K562 (cell line): ENCODE results near the gene APP. TPM values are rescaled to one million over a fixed set of nuclear protein-coding genes. Genes with fewer than 3 reads are reported as not detected.

Source experiments
- ATAC-seq: fragments of 200-7000 bp; cut with Tn5 transposase; 3 replicates; pipeline ENCODE4 v1.9.1; 2020; ENCODE audit warnings: moderate library complexity
- BruUV-seq: library from RNA; stranded (reverse); fragments of 400-500 nt; replicated peaks from 2 replicates; lab custom pipeline; 2021; lab: Mats Ljungman, UMichigan
- CTCF ChIA-PET: fragments of 300-600 bp; formaldehyde crosslinking; extraction: SDS; loops from one replicate; lab custom pipeline; 2021; ENCODE audit warnings: low intra/inter-chr PET ratio; lab: Yijun Ruan, JAX
- POLR2A ChIA-PET: fragments of 300-600, 350-650 bp; sonication (Branson Sonifier 250); formaldehyde crosslinking; extraction: SDS; loops from one replicate; lab custom pipeline; 2021; ENCODE audit warnings: antibody characterized with exemption, inconsistent platforms; lab: Yijun Ruan, JAX
- DNase-seq, 4 experiments: peaks; one replicate each; pipeline versions ENCODE4 v3.0.0 to v3.0.0-alpha.2; 2011 to 2018; ENCODE audit warnings: low spot score in 3 of 4, mixed read lengths in 3 of 4; ENCODE audit errors: extremely low read depth in 1 of 4
- FAIRE-seq: peaks from 2 replicates; lab custom pipeline; 2011; peaks lifted over from hg19 to GRCh38; lab: Jason Lieb, UNC
- H2AFZ ChIP-seq: 2 replicates; pipeline ENCODE4 v1.6.0; 2011; ENCODE audit warnings: low read depth, low read length, control low read depth, inconsistent platforms
- H3K27ac ChIP-seq: fragments of 200-600 bp; 3 replicates; pipeline ENCODE4 v1.8.0; 2011; ENCODE audit warnings: low read depth, mild to moderate bottlenecking, control low read depth, inconsistent platforms, low read length, moderate library complexity, mixed read lengths; ENCODE audit errors: extremely low read depth
- H3K27me3 ChIP-seq, 2 experiments: fragments of 300-600 bp in 1 of 2; 2 replicates in 1 of 2; 3 replicates in 1 of 2; pipeline versions ENCODE4 v1.6.0 to v1.8.0; 2011; ENCODE audit warnings: inconsistent platforms in 2 of 2, low read length in 2 of 2, mild to moderate bottlenecking in 1 of 2, mixed read lengths in 1 of 2, moderate library complexity in 1 of 2; ENCODE audit not compliant: control insufficient read depth in 2 of 2, insufficient read depth in 2 of 2
- H3K36me3 ChIP-seq: fragments of 300-600 bp; 3 replicates; pipeline ENCODE4 v1.8.0; 2011; ENCODE audit warnings: mild to moderate bottlenecking, low read length, inconsistent platforms; ENCODE audit not compliant: control insufficient read depth, insufficient read depth
- H3K4me1 ChIP-seq, 2 experiments: fragments of 200-600 bp in 1 of 2; replicated peaks in 1 of 2; 2 replicates in 1 of 2; 3 replicates in 1 of 2; pipeline versions ENCODE4 v1.5.1 to v1.8.0; 2011; ENCODE audit warnings: inconsistent platforms in 2 of 2, low read length in 2 of 2, mild to moderate bottlenecking in 1 of 2, mixed read lengths in 1 of 2, moderate library complexity in 1 of 2; ENCODE audit not compliant: control insufficient read depth in 2 of 2, insufficient read depth in 2 of 2
- H3K4me2 ChIP-seq: 2 replicates; pipeline ENCODE4 v1.6.1; 2011; ENCODE audit warnings: low read length, control low read depth, inconsistent platforms, mixed read lengths; ENCODE audit not compliant: insufficient read depth
- H3K4me3 ChIP-seq: fragments of 200-600 bp; sonication (generic), shearing (Covaris generic); 2 replicates; pipeline ENCODE4 v1.5.1; 2016; ENCODE audit warnings: control low read depth, inconsistent platforms
- H3K79me2 ChIP-seq: fragments of 200-600 bp; 3 replicates; pipeline ENCODE4 v1.8.0; 2011; ENCODE audit warnings: low read length, inconsistent platforms; ENCODE audit not compliant: control insufficient read depth, insufficient read depth
- H3K9ac ChIP-seq, 2 experiments: 2 replicates each; pipeline versions ENCODE4 v1.6.0 to v1.6.1; 2011; ENCODE audit warnings: low read depth in 2 of 2, low read length in 2 of 2, control low read depth in 1 of 2, inconsistent platforms in 1 of 2, mild to moderate bottlenecking in 1 of 2, mixed read lengths in 1 of 2; ENCODE audit not compliant: insufficient read depth in 1 of 2
- H3K9me1 ChIP-seq: one replicate; pipeline ENCODE4 v1.6.0; 2011; ENCODE audit warnings: inconsistent platforms, mild to moderate bottlenecking, low read length, moderate library complexity; ENCODE audit not compliant: control insufficient read depth, insufficient read depth
- H3K9me3 ChIP-seq: replicated peaks from 2 replicates; pipeline ENCODE4 v1.5.1; 2011; ENCODE audit warnings: low read depth, low read length, inconsistent platforms; ENCODE audit not compliant: control insufficient read depth, insufficient read depth
- H4K20me1 ChIP-seq: replicated peaks from 2 replicates; pipeline ENCODE4 v1.6.1; 2011; ENCODE audit warnings: low read length, inconsistent platforms, mixed read lengths; ENCODE audit not compliant: control insufficient read depth, insufficient read depth
- DACH1 ChIP-seq: fragments of 450-650 bp; IDR thresholded peaks from 2 replicates; pipeline ENCODE4 v1.6.1; 2018; ENCODE audit not compliant: partially characterized antibody
- MLLT1 ChIP-seq, 2 experiments: fragments of 450-650 bp; IDR thresholded peaks; 2 replicates each; pipeline ENCODE4 v1.6.1; 2016
- NFIC ChIP-seq: fragments of 450-650 bp; IDR thresholded peaks from 2 replicates; pipeline ENCODE4 v1.6.1; 2017; ENCODE audit warnings: mild to moderate bottlenecking, inconsistent platforms
- USF2 ChIP-seq: sonication (generic); formaldehyde crosslinking; IDR thresholded peaks from 2 replicates; pipeline ENCODE4 v1.5.0; 2020; ENCODE audit warnings: missing genetic modification reagents
- WGBS: fragments of 100-300 bp; shearing (Covaris generic); methylation state at CpG from one replicate; pipeline ENCODE4 v1.1.6; 2016; ENCODE audit warnings: low coverage, mixed read lengths; ENCODE audit not compliant: insufficient coverage; ENCODE audit errors: missing lambda C conversion rate; 5-methylcytosine and 5-hydroxymethylcytosine counted together
- in situ Hi-C: fragments of 300-500 bp; cut with MboI; formaldehyde crosslinking; loops from 4 replicates; pipeline ENCODE4 v1.15.0; 2018; ENCODE audit warnings: inconsistent platforms, mixed read lengths
- intact Hi-C: fragments of 100-400 bp; cut with micrococcal nuclease; formaldehyde crosslinking; loops from 2 replicates; pipeline ENCODE4 v1.14.2; 2022
- polyA plus RNA-seq, 8 experiments: library from polyadenylated mRNA; depleted of rRNA in 4 of 8; stranded (reverse) in 5 of 8; unstranded in 3 of 8; fragments of >200 nt; fragmentation: Nextera tagmentation in 2 of 8; fragmentation: Illumina TruSeq in 1 of 8; extraction: Ambion mirVana in 2 of 8; extraction: Trizol in 1 of 8; gene quantifications; 2 replicates each; pipeline versions ENCODE4 v1.2.1 to v1.2.3, GENCODE V29; 2011 to 2014; ENCODE audit warnings: inconsistent platforms in 1 of 8, missing spikeins in 1 of 8
- total RNA-seq, 7 experiments: library from RNA; depleted of rRNA in 6 of 7; stranded (reverse); fragments of >200 nt in 6 of 7; fragmentation: Illumina TruSeq in 2 of 7; extraction: Trizol in 2 of 7; gene quantifications; 2 replicates each; pipeline versions ENCODE4 v1.2.1 to v1.2.3, GENCODE V29; 2011 to 2021; ENCODE audit warnings: low replicate concordance in 1 of 7

APP gene
- total and polyA plus RNA-seq, 9 of the 15 experiments (the other 6 are each of a cell fraction or from before 2014, with no cell fraction given): 0.01 to 1.5 (median 0.16) TPM; not detected in 5

GRCh38 chr21:26115305-26115704 is 55.3 kb downstream of the APP start:
- no peak for DNase-seq
- FAIRE-seq: no peak
- TF ChIP-seq USF2 (CRISPR knock-in tag): no peak
- TF ChIP-seq NFIC: peak; percentile 17; the same call in 1 of the 2 replicates
- TF ChIP-seq DACH1: no peak
- TF ChIP-seq MLLT1 (IDR thresholded peaks at IDR 0.05): no peak
- Histone ChIP-seq H3K4me1 (no peaks in the 10 kb centered on the region), H3K9ac (no peak overlapping the region), H2AFZ (no peak overlapping the region), H3K9me3 (no peaks in the 10 kb centered on the region), H3K36me3 (no peaks in the 10 kb centered on the region), H3K27me3 (no peaks in the 10 kb centered on the region), H3K27ac (no peak overlapping the region), H3K79me2 (no peaks in the 10 kb centered on the region), H3K9me1 (no peaks in the 10 kb centered on the region), H4K20me1 (no peaks in the 10 kb centered on the region), H3K4me3 (no peak overlapping the region), H3K4me2 (no peak overlapping the region)
- no TSS peak for BruUV-seq
- intact Hi-C loops: no loop called here
- CTCF ChIA-PET: no interaction called here
- 0% methylated on average over 3 of the region's 3 CpGs for WGBS
- POLR2A ChIA-PET: no interaction called here
- in situ Hi-C loops: no loop called here
- ATAC-seq: no peak
